GM10248 (cell line): ENCODE results near the gene TNFSF15.
A peak's percentile ranks its signal among the peaks of the same experiment; 100 is the strongest.

Experiments used
- CTCF ChIA-PET: fragments of 300-600 bp; sonication (Branson Sonifier 250); formaldehyde crosslinking; extraction: SDS; loops from one replicate; lab custom pipeline; 2021; ENCODE audit warnings: antibody characterized with exemption; lab: Yijun Ruan, JAX
- POLR2A ChIA-PET: fragments of 350-650 bp; sonication (Branson Sonifier 250); formaldehyde crosslinking; extraction: SDS; loops from one replicate; lab custom pipeline; 2020; ENCODE audit warnings: antibody characterized with exemption; lab: Yijun Ruan, JAX
- DNase-seq: peaks from one replicate; pipeline ENCODE4 v3.0.0; 2012; ENCODE audit errors: extremely low spot score
- CTCF ChIP-seq: IDR thresholded peaks from 2 replicates; pipeline ENCODE4 v1.5.1; 2012; ENCODE audit warnings: mild to moderate bottlenecking, low read depth; ENCODE audit errors: extremely low read depth, missing control alignments, control extremely low read depth

TNFSF15 gene

GRCh38 chr9:114757395-114757794, 48.4 kb downstream of the TNFSF15 start:
- DNase-seq = no peak
- POLR2A ChIA-PET = no interaction called here
- no peak for TF ChIP-seq CTCF
- CTCF ChIA-PET = interaction anchor here (1.0 to 1.2 kb wide), 2 partner anchors 19 kb away, joined by 3 to 4 read pairs; no protein-coding TSS in a partner anchor

- CTCF ChIA-PET = interaction anchor here (1.0 to 1.2 kb wide), 2 partner anchors 19 kb away, joined by 3 to 4 read pairs; no protein-coding TSS in a partner anchor
- POLR2A ChIA-PET = no interaction called here
- no peak for DNase-seq
- TF ChIP-seq CTCF = no peak
Observed at GRCh38 chr9:114756920-114757319, 48.9 kb downstream of the TNFSF15 start.

- peak; percentile 43 for DNase-seq
- POLR2A ChIA-PET = no interaction called here
- no peak for TF ChIP-seq CTCF
- CTCF ChIA-PET = interaction anchor here (1.4 to 2.7 kb wide), 4 partner anchors 13 to 73 kb away, joined by 3 to 11 read pairs (median 7); partner anchors contain the start of gene TEX48
Observed at GRCh38 chr9:114754581-114754980, 51.3 kb downstream of the TNFSF15 start.

- no peak for DNase-seq
- ChIA-PET POLR2A (no interaction called here), CTCF (interaction anchor here (1.1 kb wide), 1 partner anchor 13 kb away, joined by 3 read pairs; no protein-coding TSS in a partner anchor)
- no peak for TF ChIP-seq CTCF
Observed at GRCh38 chr9:114746591-114747346, 59.1 kb downstream of the TNFSF15 start.

GRCh38 chr9:114745879-114746550, 59.8 kb downstream of the TNFSF15 start:
- no peak for DNase-seq
- POLR2A ChIA-PET = no interaction called here
- CTCF ChIA-PET = interaction anchor here (1.1 kb wide), 1 partner anchor 13 kb away, joined by 3 read pairs; no protein-coding TSS in a partner anchor
- no peak for TF ChIP-seq CTCF

GRCh38 chr9:114745108-114745848, 60.6 kb downstream of the TNFSF15 start:
- no peak for DNase-seq
- no peak for TF ChIP-seq CTCF
- ChIA-PET CTCF (no interaction called here), POLR2A (no interaction called here)
